B cell (primary cell): Measurements from ENCODE around the gene ANKRD31.
"Not testable (repeated sequence)": the region's sequence is repeated elsewhere in the genome, so short reads cannot be mapped to it uniquely, and the experiment has no call there.

Source experiments
- CTCF ChIP-seq: fragments of 200-600 bp; IDR thresholded peaks from one replicate; pipeline ENCODE4 v1.8.0; 2022; ENCODE audit warnings: antibody characterized with exemption, mild to moderate bottlenecking
- EZH2 ChIP-seq: IDR thresholded peaks from 2 replicates; pipeline ENCODE4 v1.6.1; 2012; ENCODE audit warnings: borderline replicate concordance, low read depth, mild to moderate bottlenecking, moderate library complexity, low read length; ENCODE audit not compliant: insufficient read depth, poor library complexity, severe bottlenecking

GRCh38 chr5:75270605-75271004 is 33.9 kb upstream of the ANKRD31 start:
- not testable (repeated sequence) for TF ChIP-seq CTCF, EZH2
